WTC11 (cell line): ENCODE data around the gene PNMA8B. TPM values are rescaled to one million over a fixed set of nuclear protein-coding genes. Genes with fewer than 3 reads are reported as not detected.

ENCODE experiments used
- ATAC-seq: fragments of 200-7000 bp; cut with Tn5 transposase; 2 replicates; pipeline ENCODE4 v1.10.0; 2021; ENCODE audit warnings: mild to moderate bottlenecking, moderate library complexity
- CTCF ChIA-PET: fragments of 300-600 bp; sonication (Branson Sonifier 250); formaldehyde crosslinking; loops from one replicate; lab custom pipeline; 2021; ENCODE audit warnings: antibody characterized with exemption; lab: Charles Lee
- POLR2A ChIA-PET: fragments of 350-600 bp; sonication (Branson Sonifier 250); formaldehyde crosslinking; loops from one replicate; lab custom pipeline; 2021; ENCODE audit warnings: antibody characterized with exemption; lab: Charles Lee
- DNase-seq: peaks from one replicate; pipeline ENCODE4 v3.0.0; 2021; ENCODE audit warnings: low spot score
- H3K27ac Mint-ChIP-seq: 2 replicates; pipeline ENCODE4 v1.8.0; 2021; ENCODE audit warnings: mixed read lengths
- H3K27me3 Mint-ChIP-seq: 2 replicates; pipeline ENCODE4 v1.8.0; 2021; ENCODE audit warnings: low read depth, mild to moderate bottlenecking, moderate library complexity, mixed read lengths
- H3K36me3 Mint-ChIP-seq: 2 replicates; pipeline ENCODE4 v1.8.0; 2021; ENCODE audit warnings: mixed read lengths
- H3K4me1 Mint-ChIP-seq: 2 replicates; pipeline ENCODE4 v1.8.0; 2022; ENCODE audit warnings: mixed read lengths
- H3K4me3 Mint-ChIP-seq: 2 replicates; pipeline ENCODE4 v1.8.0; 2021; ENCODE audit warnings: mild to moderate bottlenecking, moderate library complexity, mixed read lengths
- H3K9me3 Mint-ChIP-seq: 2 replicates; pipeline ENCODE4 v1.8.0; 2021; ENCODE audit warnings: mixed read lengths
- ETV6 ChIP-seq: sonication (generic); formaldehyde crosslinking; IDR thresholded peaks from 2 replicates; pipeline ENCODE4 v1.8.1; 2022; ENCODE audit warnings: mild to moderate bottlenecking, missing genetic modification reagents
- FOXK1 ChIP-seq: sonication (generic); formaldehyde crosslinking; IDR thresholded peaks from 2 replicates; pipeline ENCODE4 v1.8.0; 2022; ENCODE audit warnings: mild to moderate bottlenecking, moderate library complexity, missing genetic modification reagents
- GABPB1 ChIP-seq: sonication (generic); formaldehyde crosslinking; IDR thresholded peaks from 2 replicates; pipeline ENCODE4 v1.8.1; 2023; ENCODE audit warnings: mild to moderate bottlenecking, missing genetic modification reagents
- GRHL2 ChIP-seq: fragments of 250-450 bp; sonication (Bioruptor Pico); IDR thresholded peaks from 2 replicates; pipeline ENCODE4 v1.8.0; 2022; ENCODE audit warnings: mild to moderate bottlenecking, moderate library complexity; ENCODE audit not compliant: insufficient replicate concordance, severe bottlenecking
- HMGA2 ChIP-seq: fragments of 250-450 bp; sonication (Bioruptor Pico); IDR thresholded peaks from 2 replicates; pipeline ENCODE4 v1.4.0; 2021; ENCODE audit warnings: mild to moderate bottlenecking, moderate library complexity
- IRF2 ChIP-seq: sonication (generic); formaldehyde crosslinking; IDR thresholded peaks from 2 replicates; pipeline ENCODE4 v1.8.0; 2022; ENCODE audit warnings: low read depth, missing genetic modification reagents, borderline replicate concordance
- JUN ChIP-seq: sonication (generic); formaldehyde crosslinking; IDR thresholded peaks from 2 replicates; pipeline ENCODE4 v1.8.0; 2023; ENCODE audit warnings: mild to moderate bottlenecking, missing genetic modification reagents
- NFATC4 ChIP-seq: fragments of 250-450 bp; sonication (Bioruptor Pico); IDR thresholded peaks from 2 replicates; pipeline ENCODE4 v1.9.0; 2021; ENCODE audit warnings: mild to moderate bottlenecking
- NFYB ChIP-seq: sonication (generic); formaldehyde crosslinking; conservative IDR thresholded peaks from 2 replicates; pipeline ENCODE4 v1.8.0; 2022; ENCODE audit warnings: low read depth, missing genetic modification reagents
- NR2C2 ChIP-seq: sonication (generic); formaldehyde crosslinking; IDR thresholded peaks from 2 replicates; pipeline ENCODE4 v1.8.0; 2022; ENCODE audit warnings: mild to moderate bottlenecking, missing genetic modification reagents
- NR3C1 ChIP-seq: sonication (generic); formaldehyde crosslinking; conservative IDR thresholded peaks from 2 replicates; pipeline ENCODE4 v1.8.1; 2023; ENCODE audit warnings: low read depth, mild to moderate bottlenecking, missing genetic modification reagents
- RELA ChIP-seq: sonication (generic); formaldehyde crosslinking; IDR thresholded peaks from 2 replicates; pipeline ENCODE4 v1.8.1; 2022; ENCODE audit warnings: missing genetic modification reagents, mild to moderate bottlenecking, borderline replicate concordance
- SP1 ChIP-seq: sonication (generic); formaldehyde crosslinking; conservative IDR thresholded peaks from 2 replicates; pipeline ENCODE4 v1.8.1; 2022; ENCODE audit warnings: missing genetic modification reagents
- TCF7 ChIP-seq: sonication (generic); formaldehyde crosslinking; IDR thresholded peaks from 2 replicates; pipeline ENCODE4 v1.8.0; 2022; ENCODE audit warnings: mild to moderate bottlenecking, low read depth, missing genetic modification reagents, moderate library complexity
- TEAD1 ChIP-seq: sonication (generic); formaldehyde crosslinking; IDR thresholded peaks from 2 replicates; pipeline ENCODE4 v1.8.0; 2022; ENCODE audit warnings: mild to moderate bottlenecking, missing genetic modification reagents
- TEAD4 ChIP-seq: sonication (generic); formaldehyde crosslinking; IDR thresholded peaks from 2 replicates; pipeline ENCODE4 v1.8.0; 2022; ENCODE audit warnings: mild to moderate bottlenecking, missing genetic modification reagents
- ZNF219 ChIP-seq: sonication (generic); formaldehyde crosslinking; IDR thresholded peaks from 2 replicates; pipeline ENCODE4 v1.8.0; 2023; ENCODE audit warnings: missing genetic modification reagents, mild to moderate bottlenecking, borderline replicate concordance
- ZNF317 ChIP-seq: sonication (generic); formaldehyde crosslinking; IDR thresholded peaks from 2 replicates; pipeline ENCODE4 v1.8.1; 2023; ENCODE audit warnings: low read depth, mild to moderate bottlenecking, moderate library complexity, missing genetic modification reagents, borderline replicate concordance
- total RNA-seq: library from RNA; stranded (reverse); gene quantifications from 3 replicates; pipeline ENCODE4 v1.2.3, GENCODE V29; 2021
- TF ChIP-seq, protein P1 (sequence below): sonication (generic); formaldehyde crosslinking; IDR thresholded peaks from 2 replicates; pipeline ENCODE4 v1.8.1; 2023; ENCODE audit warnings: mild to moderate bottlenecking, moderate library complexity, missing genetic modification reagents
- TF ChIP-seq, protein P2 (sequence below): sonication (generic); formaldehyde crosslinking; IDR thresholded peaks from 2 replicates; pipeline ENCODE4 v1.8.1; 2023; ENCODE audit warnings: mild to moderate bottlenecking, missing genetic modification reagents, moderate library complexity
- TF ChIP-seq, protein P3 (sequence below): fragments of 200-600 bp; IDR thresholded peaks from 2 replicates; pipeline ENCODE4 v1.8.0; 2022; ENCODE audit warnings: antibody characterized with exemption
- TF ChIP-seq, protein P4 (sequence below): sonication (generic); formaldehyde crosslinking; IDR thresholded peaks from 2 replicates; pipeline ENCODE4 v1.8.1; 2022; ENCODE audit warnings: low read depth, missing genetic modification reagents, borderline replicate concordance
- TF ChIP-seq, protein P5 (sequence below): fragments of 250-450 bp; sonication (Bioruptor Pico); IDR thresholded peaks from 2 replicates; pipeline ENCODE4 v1.9.0; 2021; ENCODE audit warnings: mild to moderate bottlenecking
- TF ChIP-seq, protein P6 (sequence below): sonication (generic); formaldehyde crosslinking; IDR thresholded peaks from 2 replicates; pipeline ENCODE4 v1.8.0; 2022; ENCODE audit warnings: mild to moderate bottlenecking, missing genetic modification reagents
- TF ChIP-seq, protein P7 (sequence below): fragments of 250-450 bp; sonication (Bioruptor Pico); IDR thresholded peaks from 2 replicates; pipeline ENCODE4 v1.9.0; 2021; ENCODE audit warnings: mild to moderate bottlenecking, borderline replicate concordance

The PNMA8B gene
- total RNA-seq, 1 experiment from 2014 or later, result 2.8 TPM

DNA sequence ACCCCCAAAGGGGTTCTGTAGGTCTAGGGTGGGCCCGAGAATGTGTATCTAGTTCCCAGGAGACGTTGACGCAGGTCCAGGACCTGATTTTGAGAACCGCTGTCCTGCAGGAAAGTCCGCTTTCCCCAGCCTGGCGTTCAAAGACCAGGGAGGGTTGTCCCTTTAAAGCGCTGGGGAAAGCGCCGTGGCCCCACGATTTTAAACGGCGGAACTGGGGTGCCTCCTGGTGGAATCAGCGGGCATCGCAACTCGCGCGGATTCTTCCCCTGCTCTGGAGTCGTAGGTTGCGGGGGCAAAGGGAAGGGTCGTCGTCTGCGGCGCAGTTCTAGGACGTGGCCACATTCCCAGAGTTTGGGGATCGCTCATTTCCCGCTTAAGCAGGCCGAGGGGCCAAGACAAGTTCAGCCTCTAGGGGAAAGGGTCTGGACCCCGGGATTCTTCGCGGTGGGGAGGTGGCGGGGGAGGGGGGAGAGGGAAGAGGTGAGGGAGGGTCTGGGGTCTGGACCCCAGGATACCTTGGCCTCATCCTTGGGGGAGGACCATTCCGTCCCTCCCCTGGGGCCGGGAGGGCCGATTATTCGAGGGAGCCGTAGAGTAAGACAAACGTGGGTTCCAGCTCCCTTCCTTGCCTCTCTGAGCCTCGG lies 7.7 kb downstream of the PNMA8B start:
- Mint-ChIP-seq H3K4me1 (peaks cover 38% of the 10 kb centered on the region), H3K27ac (no peak overlapping the region), H3K36me3 (no peaks in the 10 kb centered on the region), H3K27me3 (peaks cover 73% of the 10 kb centered on the region), H3K4me3 (peak overlapping the region; percentile 76), H3K9me3 (no peaks in the 10 kb centered on the region)
- DNase-seq, result peak; percentile 91
- POLR2A ChIA-PET, result interaction anchor here (1.0 to 1.1 kb wide), 2 partner anchors 80 to 92 kb away, joined by 3 to 4 read pairs; no protein-coding TSS in a partner anchor
- ATAC-seq, result peak; percentile 66
- CTCF ChIA-PET, result interaction anchor here (0.6 to 5.4 kb wide), 18 partner anchors 10 to 671 kb away, joined by 3 to 71 read pairs (median 4); no protein-coding TSS in a partner anchor
- TF ChIP-seq, protein P1, sequence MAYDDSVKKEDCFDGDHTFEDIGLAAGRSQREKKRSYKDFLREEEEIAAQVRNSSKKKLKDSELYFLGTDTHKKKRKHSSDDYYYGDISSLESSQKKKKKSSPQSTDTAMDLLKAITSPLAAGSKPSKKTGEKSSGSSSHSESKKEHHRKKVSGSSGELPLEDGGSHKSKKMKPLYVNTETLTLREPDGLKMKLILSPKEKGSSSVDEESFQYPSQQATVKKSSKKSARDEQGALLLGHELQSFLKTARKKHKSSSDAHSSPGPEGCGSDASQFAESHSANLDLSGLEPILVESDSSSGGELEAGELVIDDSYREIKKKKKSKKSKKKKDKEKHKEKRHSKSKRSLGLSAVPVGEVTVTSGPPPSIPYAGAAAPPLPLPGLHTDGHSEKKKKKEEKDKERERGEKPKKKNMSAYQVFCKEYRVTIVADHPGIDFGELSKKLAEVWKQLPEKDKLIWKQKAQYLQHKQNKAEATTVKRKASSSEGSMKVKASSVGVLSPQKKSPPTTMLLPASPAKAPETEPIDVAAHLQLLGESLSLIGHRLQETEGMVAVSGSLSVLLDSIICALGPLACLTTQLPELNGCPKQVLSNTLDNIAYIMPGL, result peak; percentile 67
- TF ChIP-seq GRHL2 (CRISPR knock-in tag) (no peak), NR3C1 (no peak), FOXK1 (CRISPR knock-in tag) (no peak), IRF2 (CRISPR knock-in tag) (no peak), HMGA2 (CRISPR knock-in tag) (no peak), SP1 (0 out of 2 replicates have a peak, but pooled peaks have one; percentile 20), JUN (no peak), TEAD1 (CRISPR knock-in tag) (peak; percentile 80; the same call in 1 of the 2 replicates), TCF7 (CRISPR knock-in tag) (no peak), GABPB1 (no peak), NFYB (CRISPR knock-in tag) (no peak), NR2C2 (no peak), TEAD4 (CRISPR knock-in tag) (no peak), RELA (CRISPR knock-in tag) (no peak), ZNF219 (CRISPR knock-in tag) (no peak), ZNF317 (CRISPR knock-in tag) (no peak), ETV6 (CRISPR knock-in tag) (no peak), NFATC4 (CRISPR knock-in tag) (no peak)
- TF ChIP-seq, protein P2, sequence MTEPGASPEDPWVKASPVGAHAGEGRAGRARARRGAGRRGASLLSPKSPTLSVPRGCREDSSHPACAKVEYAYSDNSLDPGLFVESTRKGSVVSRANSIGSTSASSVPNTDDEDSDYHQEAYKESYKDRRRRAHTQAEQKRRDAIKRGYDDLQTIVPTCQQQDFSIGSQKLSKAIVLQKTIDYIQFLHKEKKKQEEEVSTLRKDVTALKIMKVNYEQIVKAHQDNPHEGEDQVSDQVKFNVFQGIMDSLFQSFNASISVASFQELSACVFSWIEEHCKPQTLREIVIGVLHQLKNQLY (CRISPR knock-in tag), result no peak
- TF ChIP-seq, protein P3, sequence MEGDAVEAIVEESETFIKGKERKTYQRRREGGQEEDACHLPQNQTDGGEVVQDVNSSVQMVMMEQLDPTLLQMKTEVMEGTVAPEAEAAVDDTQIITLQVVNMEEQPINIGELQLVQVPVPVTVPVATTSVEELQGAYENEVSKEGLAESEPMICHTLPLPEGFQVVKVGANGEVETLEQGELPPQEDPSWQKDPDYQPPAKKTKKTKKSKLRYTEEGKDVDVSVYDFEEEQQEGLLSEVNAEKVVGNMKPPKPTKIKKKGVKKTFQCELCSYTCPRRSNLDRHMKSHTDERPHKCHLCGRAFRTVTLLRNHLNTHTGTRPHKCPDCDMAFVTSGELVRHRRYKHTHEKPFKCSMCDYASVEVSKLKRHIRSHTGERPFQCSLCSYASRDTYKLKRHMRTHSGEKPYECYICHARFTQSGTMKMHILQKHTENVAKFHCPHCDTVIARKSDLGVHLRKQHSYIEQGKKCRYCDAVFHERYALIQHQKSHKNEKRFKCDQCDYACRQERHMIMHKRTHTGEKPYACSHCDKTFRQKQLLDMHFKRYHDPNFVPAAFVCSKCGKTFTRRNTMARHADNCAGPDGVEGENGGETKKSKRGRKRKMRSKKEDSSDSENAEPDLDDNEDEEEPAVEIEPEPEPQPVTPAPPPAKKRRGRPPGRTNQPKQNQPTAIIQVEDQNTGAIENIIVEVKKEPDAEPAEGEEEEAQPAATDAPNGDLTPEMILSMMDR, result peak; percentile 74
- TF ChIP-seq, protein P4, sequence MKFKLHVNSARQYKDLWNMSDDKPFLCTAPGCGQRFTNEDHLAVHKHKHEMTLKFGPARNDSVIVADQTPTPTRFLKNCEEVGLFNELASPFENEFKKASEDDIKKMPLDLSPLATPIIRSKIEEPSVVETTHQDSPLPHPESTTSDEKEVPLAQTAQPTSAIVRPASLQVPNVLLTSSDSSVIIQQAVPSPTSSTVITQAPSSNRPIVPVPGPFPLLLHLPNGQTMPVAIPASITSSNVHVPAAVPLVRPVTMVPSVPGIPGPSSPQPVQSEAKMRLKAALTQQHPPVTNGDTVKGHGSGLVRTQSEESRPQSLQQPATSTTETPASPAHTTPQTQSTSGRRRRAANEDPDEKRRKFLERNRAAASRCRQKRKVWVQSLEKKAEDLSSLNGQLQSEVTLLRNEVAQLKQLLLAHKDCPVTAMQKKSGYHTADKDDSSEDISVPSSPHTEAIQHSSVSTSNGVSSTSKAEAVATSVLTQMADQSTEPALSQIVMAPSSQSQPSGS, result no peak
- TF ChIP-seq, protein P5, sequence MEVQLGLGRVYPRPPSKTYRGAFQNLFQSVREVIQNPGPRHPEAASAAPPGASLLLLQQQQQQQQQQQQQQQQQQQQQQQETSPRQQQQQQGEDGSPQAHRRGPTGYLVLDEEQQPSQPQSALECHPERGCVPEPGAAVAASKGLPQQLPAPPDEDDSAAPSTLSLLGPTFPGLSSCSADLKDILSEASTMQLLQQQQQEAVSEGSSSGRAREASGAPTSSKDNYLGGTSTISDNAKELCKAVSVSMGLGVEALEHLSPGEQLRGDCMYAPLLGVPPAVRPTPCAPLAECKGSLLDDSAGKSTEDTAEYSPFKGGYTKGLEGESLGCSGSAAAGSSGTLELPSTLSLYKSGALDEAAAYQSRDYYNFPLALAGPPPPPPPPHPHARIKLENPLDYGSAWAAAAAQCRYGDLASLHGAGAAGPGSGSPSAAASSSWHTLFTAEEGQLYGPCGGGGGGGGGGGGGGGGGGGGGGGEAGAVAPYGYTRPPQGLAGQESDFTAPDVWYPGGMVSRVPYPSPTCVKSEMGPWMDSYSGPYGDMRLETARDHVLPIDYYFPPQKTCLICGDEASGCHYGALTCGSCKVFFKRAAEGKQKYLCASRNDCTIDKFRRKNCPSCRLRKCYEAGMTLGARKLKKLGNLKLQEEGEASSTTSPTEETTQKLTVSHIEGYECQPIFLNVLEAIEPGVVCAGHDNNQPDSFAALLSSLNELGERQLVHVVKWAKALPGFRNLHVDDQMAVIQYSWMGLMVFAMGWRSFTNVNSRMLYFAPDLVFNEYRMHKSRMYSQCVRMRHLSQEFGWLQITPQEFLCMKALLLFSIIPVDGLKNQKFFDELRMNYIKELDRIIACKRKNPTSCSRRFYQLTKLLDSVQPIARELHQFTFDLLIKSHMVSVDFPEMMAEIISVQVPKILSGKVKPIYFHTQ (CRISPR knock-in tag), result no peak
- TF ChIP-seq, protein P6, sequence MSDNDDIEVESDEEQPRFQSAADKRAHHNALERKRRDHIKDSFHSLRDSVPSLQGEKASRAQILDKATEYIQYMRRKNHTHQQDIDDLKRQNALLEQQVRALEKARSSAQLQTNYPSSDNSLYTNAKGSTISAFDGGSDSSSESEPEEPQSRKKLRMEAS, result 0 out of 2 replicates have a peak, but pooled peaks have one; percentile 13
- TF ChIP-seq, protein P7, sequence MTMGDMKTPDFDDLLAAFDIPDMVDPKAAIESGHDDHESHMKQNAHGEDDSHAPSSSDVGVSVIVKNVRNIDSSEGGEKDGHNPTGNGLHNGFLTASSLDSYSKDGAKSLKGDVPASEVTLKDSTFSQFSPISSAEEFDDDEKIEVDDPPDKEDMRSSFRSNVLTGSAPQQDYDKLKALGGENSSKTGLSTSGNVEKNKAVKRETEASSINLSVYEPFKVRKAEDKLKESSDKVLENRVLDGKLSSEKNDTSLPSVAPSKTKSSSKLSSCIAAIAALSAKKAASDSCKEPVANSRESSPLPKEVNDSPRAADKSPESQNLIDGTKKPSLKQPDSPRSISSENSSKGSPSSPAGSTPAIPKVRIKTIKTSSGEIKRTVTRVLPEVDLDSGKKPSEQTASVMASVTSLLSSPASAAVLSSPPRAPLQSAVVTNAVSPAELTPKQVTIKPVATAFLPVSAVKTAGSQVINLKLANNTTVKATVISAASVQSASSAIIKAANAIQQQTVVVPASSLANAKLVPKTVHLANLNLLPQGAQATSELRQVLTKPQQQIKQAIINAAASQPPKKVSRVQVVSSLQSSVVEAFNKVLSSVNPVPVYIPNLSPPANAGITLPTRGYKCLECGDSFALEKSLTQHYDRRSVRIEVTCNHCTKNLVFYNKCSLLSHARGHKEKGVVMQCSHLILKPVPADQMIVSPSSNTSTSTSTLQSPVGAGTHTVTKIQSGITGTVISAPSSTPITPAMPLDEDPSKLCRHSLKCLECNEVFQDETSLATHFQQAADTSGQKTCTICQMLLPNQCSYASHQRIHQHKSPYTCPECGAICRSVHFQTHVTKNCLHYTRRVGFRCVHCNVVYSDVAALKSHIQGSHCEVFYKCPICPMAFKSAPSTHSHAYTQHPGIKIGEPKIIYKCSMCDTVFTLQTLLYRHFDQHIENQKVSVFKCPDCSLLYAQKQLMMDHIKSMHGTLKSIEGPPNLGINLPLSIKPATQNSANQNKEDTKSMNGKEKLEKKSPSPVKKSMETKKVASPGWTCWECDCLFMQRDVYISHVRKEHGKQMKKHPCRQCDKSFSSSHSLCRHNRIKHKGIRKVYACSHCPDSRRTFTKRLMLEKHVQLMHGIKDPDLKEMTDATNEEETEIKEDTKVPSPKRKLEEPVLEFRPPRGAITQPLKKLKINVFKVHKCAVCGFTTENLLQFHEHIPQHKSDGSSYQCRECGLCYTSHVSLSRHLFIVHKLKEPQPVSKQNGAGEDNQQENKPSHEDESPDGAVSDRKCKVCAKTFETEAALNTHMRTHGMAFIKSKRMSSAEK (CRISPR knock-in tag), result no peak
